ENCODE results near the gene ADGRL2. TPM values are rescaled to one million over a fixed set of nuclear protein-coding genes. Genes with fewer than 3 reads are reported as not detected.

Gene ADGRL2
- total and polyA plus RNA-seq, 2 donors (not counting 3 experiments of a cell fraction or from before 2014, with no cell fraction given): 32.7 to 46.1 TPM

DNA sequence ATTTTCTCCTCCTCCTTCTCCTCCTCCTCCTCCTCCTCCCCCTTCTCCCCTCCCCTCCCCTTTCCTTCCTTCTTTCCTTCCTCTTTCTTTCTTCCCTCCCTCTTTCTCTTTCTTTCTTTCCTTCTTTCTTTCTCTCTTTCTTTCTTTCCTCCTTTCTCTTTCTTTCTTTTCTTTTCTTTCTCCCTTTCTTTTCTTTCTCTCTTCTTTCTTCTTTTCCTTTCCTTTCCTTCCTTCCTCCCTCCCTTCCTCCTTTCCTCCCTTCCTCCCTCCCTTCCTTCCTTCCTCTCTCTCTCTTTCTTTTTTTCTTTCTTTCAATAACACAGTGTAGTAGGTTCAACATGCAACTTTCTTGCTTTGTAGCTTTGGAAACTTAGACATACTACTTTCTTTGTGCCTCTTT, 46.3 kb upstream of the ADGRL2 start:
- intact Hi-C loops (cut with micrococcal nuclease): no loop called here
- Histone ChIP-seq H3K27me3 (ENCODE audit: control insufficient read depth in 2 of 2, insufficient read depth in 2 of 2, low read length in 2 of 2) (no peaks in the 10 kb centered on the region), H3K4me2 (ENCODE audit: insufficient read depth, low read length) (no peak overlapping the region), H3K27ac (ENCODE audit: insufficient read depth, low read depth, low read length) (no peak overlapping the region), H2AFZ (ENCODE audit: low read depth, low read length) (no peak overlapping the region), H3K9me3 (replicated peaks; ENCODE audit: control insufficient read depth, insufficient read depth, low read length) (no peaks in the 10 kb centered on the region), H4K20me1 (replicated peaks; ENCODE audit: control insufficient read depth, extremely low read depth, insufficient read depth, low read length) (no peaks in the 10 kb centered on the region), H3K9me1 (replicated peaks; ENCODE audit: control insufficient read depth, extremely low read depth, insufficient read depth, low read length) (no peaks in the 10 kb centered on the region), H3K9ac (replicated peaks; ENCODE audit: extremely low read depth, insufficient read depth, low read length) (no peak overlapping the region), H3K36me3 (ENCODE audit: control insufficient read depth in 2 of 2, extremely low read depth in 1 of 2, insufficient read depth in 2 of 2, low read length in 2 of 2) (no peaks in the 10 kb centered on the region), H3K4me1 (ENCODE audit: control insufficient read depth, extremely low read depth, insufficient read depth, low read length) (no peaks in the 10 kb centered on the region), H3K79me2 (ENCODE audit: control insufficient read depth, insufficient read depth, low read length) (no peaks in the 10 kb centered on the region), H3K4me3 (replicated peaks in 1 of 3; ENCODE audit: insufficient read depth in 1 of 3, low read depth in 1 of 3, low read length in 3 of 3) (no peak overlapping the region)
- no peak for DNase-seq (ENCODE audit: low read depth, low spot score)
- dilution Hi-C loops (cut with MboI; ENCODE audit: extremely low pct_ligation_motif_present, low sequenced_read_pairs): no loop called here
- FAIRE-seq: no peak
- POLR2A ChIA-PET: no interaction called here
- CTCF ChIA-PET: no interaction called here
- no peak for TF ChIP-seq FOS (IDR thresholded peaks at IDR 0.05; ENCODE audit: borderline replicate concordance, insufficient read depth, low read length)
- TF ChIP-seq, protein P1, sequence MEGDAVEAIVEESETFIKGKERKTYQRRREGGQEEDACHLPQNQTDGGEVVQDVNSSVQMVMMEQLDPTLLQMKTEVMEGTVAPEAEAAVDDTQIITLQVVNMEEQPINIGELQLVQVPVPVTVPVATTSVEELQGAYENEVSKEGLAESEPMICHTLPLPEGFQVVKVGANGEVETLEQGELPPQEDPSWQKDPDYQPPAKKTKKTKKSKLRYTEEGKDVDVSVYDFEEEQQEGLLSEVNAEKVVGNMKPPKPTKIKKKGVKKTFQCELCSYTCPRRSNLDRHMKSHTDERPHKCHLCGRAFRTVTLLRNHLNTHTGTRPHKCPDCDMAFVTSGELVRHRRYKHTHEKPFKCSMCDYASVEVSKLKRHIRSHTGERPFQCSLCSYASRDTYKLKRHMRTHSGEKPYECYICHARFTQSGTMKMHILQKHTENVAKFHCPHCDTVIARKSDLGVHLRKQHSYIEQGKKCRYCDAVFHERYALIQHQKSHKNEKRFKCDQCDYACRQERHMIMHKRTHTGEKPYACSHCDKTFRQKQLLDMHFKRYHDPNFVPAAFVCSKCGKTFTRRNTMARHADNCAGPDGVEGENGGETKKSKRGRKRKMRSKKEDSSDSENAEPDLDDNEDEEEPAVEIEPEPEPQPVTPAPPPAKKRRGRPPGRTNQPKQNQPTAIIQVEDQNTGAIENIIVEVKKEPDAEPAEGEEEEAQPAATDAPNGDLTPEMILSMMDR (IDR thresholded peaks at IDR 0.05; ENCODE audit: extremely low read depth in 1 of 2, insufficient read depth in 1 of 2, low read depth in 1 of 2, low read length in 2 of 2): no peak
- no peak for TF ChIP-seq POLR2AphosphoS5 (IDR thresholded peaks at IDR 0.05; ENCODE audit: insufficient read depth, low read depth, low read length)
- TF ChIP-seq EZH2 (IDR thresholded peaks at IDR 0.05; ENCODE audit: borderline replicate concordance, low read depth, low read length, severe bottlenecking): no peak
- TF ChIP-seq GATA2 (IDR thresholded peaks at IDR 0.05; ENCODE audit: insufficient read depth, insufficient read length, low read depth, low read length): no peak
- TF ChIP-seq JUN (IDR thresholded peaks at IDR 0.05; ENCODE audit: borderline replicate concordance, insufficient read depth, insufficient read length, low read depth): no peak
- no peak for TF ChIP-seq MYC (IDR thresholded peaks at IDR 0.05; ENCODE audit: low read depth, low read length)
- TF ChIP-seq, protein P2, sequence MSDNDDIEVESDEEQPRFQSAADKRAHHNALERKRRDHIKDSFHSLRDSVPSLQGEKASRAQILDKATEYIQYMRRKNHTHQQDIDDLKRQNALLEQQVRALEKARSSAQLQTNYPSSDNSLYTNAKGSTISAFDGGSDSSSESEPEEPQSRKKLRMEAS (IDR thresholded peaks at IDR 0.05; ENCODE audit: insufficient read depth, insufficient read length): no peak
- no peak for TF ChIP-seq POLR2A (IDR thresholded peaks at IDR 0.05; ENCODE audit: low read depth, low read length)
- no TSS peak for BruUV-seq (replicated peaks)
